MM.1S (cell line): ENCODE measurements around the gene GNS.
A peak's percentile ranks its signal among the peaks of the same experiment; 100 is the strongest.

Experiments
- CTCF ChIP-seq: fragments of 300-600 bp; sonication (generic); IDR thresholded peaks from 2 replicates; pipeline ENCODE4 v1.5.1; 2016; ENCODE audit warnings: antibody characterized with exemption, low read length, mixed read lengths
- EZH2 ChIP-seq: fragments of 300-600 bp; sonication (generic); optimal IDR thresholded peaks from 2 replicates; pipeline ENCODE3; 2017; ENCODE audit warnings: low read depth, mild to moderate bottlenecking, antibody characterized with exemption, low read length, mixed read lengths

GRCh38 chr12:64780531-64781279 is 21.5 kb upstream of the GNS start:
- TF ChIP-seq CTCF (0 out of 2 replicates have a peak, but pooled peaks have one; percentile 20), EZH2 (no peak)
